HG03469 (cell line): ENCODE data around the gene PPARA.

Source experiments
- ATAC-seq: cut with Tn5 transposase; IDR thresholded peaks from one replicate; pipeline ENCODE4 v1.9.1; 2021; ENCODE audit warnings: mild to moderate bottlenecking, moderate library complexity, moderate number of reproducible peaks; ENCODE audit not compliant: unreplicated experiment

The PPARA gene

DNA sequence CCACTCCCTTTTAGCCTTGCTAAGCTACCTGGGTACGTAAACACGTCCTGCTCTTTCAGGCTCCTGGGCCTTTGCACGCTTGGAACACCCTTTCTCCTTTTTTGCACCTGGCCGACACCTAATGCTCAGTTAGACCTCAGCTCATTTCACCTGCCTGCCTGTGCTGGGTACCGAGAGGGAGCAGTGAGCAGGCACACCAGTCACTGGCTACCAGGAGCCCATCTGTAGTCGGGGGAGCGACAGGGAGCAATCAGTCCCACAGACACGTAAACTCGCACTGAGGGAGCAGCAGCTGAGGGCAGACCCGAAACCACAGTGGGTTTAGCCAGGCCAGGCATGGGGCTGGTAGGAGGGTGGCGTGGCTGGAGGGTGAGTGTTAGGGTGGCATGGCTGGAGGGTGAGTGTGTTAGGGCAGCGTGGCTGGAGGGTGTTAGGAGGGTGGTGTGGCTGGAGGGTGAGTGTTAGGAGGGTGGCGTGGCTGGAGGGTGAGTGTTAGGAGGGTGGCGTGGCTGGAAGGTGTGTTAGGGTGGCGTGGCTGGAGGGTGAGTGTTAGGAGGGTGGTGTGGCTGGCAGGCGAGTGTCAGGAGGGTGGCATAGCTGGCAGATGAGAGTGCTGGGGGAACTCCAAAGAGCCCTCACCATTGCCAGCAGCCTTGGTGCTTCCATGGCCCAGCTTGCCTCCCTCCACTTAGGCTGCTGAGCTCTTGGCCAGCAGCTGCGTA is 140.0 kb downstream of the PPARA start:
- no peak for ATAC-seq

DNA sequence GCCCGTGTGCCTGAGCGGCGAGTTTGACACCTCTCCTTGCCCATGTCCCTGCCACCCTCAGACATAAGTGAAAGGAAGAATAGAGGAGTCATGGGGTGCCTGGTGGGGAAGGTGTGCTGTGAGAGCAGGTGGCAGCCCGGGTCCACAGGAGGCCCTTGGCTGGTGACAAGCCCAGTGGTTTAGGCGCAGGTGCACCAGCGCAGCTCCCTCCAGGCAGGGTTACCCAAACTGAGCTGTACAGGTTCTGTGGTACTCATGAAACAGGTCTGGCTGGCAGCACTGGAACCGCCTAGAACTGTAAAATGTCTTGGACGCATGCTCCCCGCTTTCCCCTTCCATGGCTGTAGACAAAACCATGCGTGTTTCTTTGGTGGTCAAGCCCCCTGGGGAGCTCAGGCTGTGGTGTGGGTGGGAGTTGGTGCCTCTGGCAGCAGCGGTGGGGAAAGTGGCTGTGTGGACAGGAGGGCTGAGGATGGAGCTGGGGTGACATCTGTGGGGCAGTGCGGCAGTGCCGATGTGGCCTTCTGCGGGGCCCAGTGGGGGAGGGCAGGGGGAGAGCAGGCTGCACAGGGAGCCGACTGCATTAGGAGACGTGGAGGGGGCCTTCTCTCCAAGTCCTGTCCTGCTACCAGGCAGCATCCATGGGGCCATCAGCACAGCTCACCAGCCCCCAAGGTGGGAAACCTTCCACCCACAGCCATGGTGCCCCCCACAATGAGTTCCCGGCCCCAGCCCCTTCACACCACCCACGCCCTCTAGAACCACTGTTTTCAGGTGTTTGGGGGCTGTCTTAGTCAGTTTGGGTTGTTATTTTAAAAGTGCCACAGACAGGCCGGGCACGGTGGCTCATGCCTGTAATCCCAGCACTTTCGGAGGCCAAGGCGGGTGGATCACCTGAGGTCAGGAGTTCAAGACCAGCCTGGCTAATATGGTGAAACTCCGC is 140.8 kb downstream of the PPARA start:
- ATAC-seq, result no peak

DNA sequence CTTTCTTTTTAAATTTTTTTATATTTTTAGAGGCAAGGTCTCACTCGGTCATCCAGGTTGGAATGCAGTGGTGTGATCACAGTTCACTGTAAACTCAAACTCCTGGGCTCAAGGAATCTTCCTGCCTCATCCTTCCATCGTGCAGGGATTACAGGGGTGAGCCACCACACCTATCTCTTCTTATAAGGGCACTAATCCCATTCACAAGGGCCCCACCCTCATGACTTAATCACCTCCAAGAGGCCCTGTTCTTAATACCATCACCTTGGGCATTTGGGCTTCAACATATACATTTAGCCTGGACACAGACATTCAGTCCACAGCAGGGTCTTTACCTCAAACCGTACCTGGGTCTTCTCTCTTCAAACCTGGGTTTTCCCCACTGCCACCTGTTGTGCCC is 141.8 kb downstream of the PPARA start:
- no peak for ATAC-seq

DNA sequence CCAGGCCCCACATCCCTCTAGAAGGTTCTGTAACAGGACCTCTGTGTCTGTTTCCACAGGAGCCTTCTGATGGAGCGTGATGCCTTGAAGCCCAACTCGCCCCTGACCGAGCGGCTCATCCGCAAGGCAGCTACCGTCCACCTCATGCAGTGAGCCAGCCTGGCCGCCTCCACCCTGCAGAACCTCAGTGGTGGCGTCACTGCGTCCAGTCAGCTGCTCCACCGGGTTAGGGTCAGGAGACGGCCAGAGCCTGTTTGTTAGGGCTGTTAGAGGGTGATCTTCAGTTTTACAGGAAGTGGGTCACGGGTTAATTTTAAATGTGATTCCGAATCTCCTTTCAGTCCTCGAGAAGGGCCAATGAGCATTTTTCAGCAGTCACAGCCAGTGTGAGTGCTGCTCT is 142.4 kb downstream of the PPARA start:
- ATAC-seq, result no peak
